DND-41 (cell line): ENCODE results near the gene VAC14.
"Not testable (repeated sequence)": the region's sequence is repeated elsewhere in the genome, so short reads cannot be mapped to it uniquely, and the experiment has no call there.

Experiments
- ATAC-seq: fragments of 200-7000 bp; cut with Tn5 transposase; 3 replicates; pipeline ENCODE4 v1.9.1; 2021; ENCODE audit warnings: low read depth; ENCODE audit not compliant: insufficient read depth
- DNase-seq: peaks from one replicate; pipeline ENCODE4 v3.0.0-alpha.2; 2020
- H2AFZ ChIP-seq: 2 replicates; pipeline ENCODE4 v1.6.0; 2012; ENCODE audit warnings: low read depth, low read length
- H3K27ac ChIP-seq: 2 replicates; pipeline ENCODE4 v1.5.1; 2012; ENCODE audit warnings: low read length, inconsistent platforms
- H3K27me3 ChIP-seq: fragments of 200-600 bp; sonication (generic); 2 replicates; pipeline ENCODE4 v1.6.0; 2012; ENCODE audit warnings: low read length, mild to moderate bottlenecking, inconsistent platforms; ENCODE audit not compliant: insufficient read depth, poor library complexity
- H3K36me3 ChIP-seq: 2 replicates; pipeline ENCODE4 v1.5.1; 2012; ENCODE audit warnings: low read length, inconsistent platforms; ENCODE audit not compliant: insufficient read depth
- H3K4me1 ChIP-seq: 2 replicates; pipeline ENCODE4 v1.5.1; 2012; ENCODE audit warnings: mild to moderate bottlenecking, low read length; ENCODE audit not compliant: insufficient read depth
- H3K4me2 ChIP-seq: 2 replicates; pipeline ENCODE4 v1.6.0; 2012; ENCODE audit warnings: mild to moderate bottlenecking, moderate library complexity, low read length, inconsistent platforms; ENCODE audit not compliant: insufficient read depth
- H3K4me3 ChIP-seq, 2 experiments: fragments of 200-600 bp in 1 of 2; shearing (Covaris generic) in 1 of 2; 2 replicates each; pipeline ENCODE4 v1.5.1; 2012 to 2016; ENCODE audit warnings: inconsistent platforms in 2 of 2, low read length in 2 of 2, mild to moderate bottlenecking in 2 of 2, low read depth in 1 of 2, moderate library complexity in 1 of 2
- H3K79me2 ChIP-seq: 2 replicates; pipeline ENCODE4 v1.6.0; 2012; ENCODE audit warnings: low read length, inconsistent platforms; ENCODE audit not compliant: insufficient read depth
- H3K9ac ChIP-seq: 2 replicates; pipeline ENCODE4 v1.6.0; 2012; ENCODE audit warnings: low read depth, mild to moderate bottlenecking, inconsistent platforms, low read length, moderate library complexity
- H3K9me3 ChIP-seq: 2 replicates; pipeline ENCODE4 v1.5.1; 2012; ENCODE audit warnings: low read length, moderate library complexity, mild to moderate bottlenecking, inconsistent platforms; ENCODE audit not compliant: insufficient read depth, severe bottlenecking
- H4K20me1 ChIP-seq: 2 replicates; pipeline ENCODE4 v1.6.0; 2012; ENCODE audit warnings: low read length; ENCODE audit not compliant: insufficient read depth
- EZH2 ChIP-seq: IDR thresholded peaks from 3 replicates; pipeline ENCODE4 v1.6.1; 2012; ENCODE audit warnings: borderline replicate concordance, low read depth, mild to moderate bottlenecking, moderate library complexity, low read length, inconsistent platforms; ENCODE audit not compliant: severe bottlenecking
- TF ChIP-seq, protein P1 (sequence below): IDR thresholded peaks from 2 replicates; pipeline ENCODE4 v1.5.1; 2012; ENCODE audit warnings: borderline replicate concordance, low read length, moderate library complexity, mild to moderate bottlenecking; ENCODE audit not compliant: poor library complexity, severe bottlenecking; ENCODE audit errors: extremely low read depth

The VAC14 gene

DNA sequence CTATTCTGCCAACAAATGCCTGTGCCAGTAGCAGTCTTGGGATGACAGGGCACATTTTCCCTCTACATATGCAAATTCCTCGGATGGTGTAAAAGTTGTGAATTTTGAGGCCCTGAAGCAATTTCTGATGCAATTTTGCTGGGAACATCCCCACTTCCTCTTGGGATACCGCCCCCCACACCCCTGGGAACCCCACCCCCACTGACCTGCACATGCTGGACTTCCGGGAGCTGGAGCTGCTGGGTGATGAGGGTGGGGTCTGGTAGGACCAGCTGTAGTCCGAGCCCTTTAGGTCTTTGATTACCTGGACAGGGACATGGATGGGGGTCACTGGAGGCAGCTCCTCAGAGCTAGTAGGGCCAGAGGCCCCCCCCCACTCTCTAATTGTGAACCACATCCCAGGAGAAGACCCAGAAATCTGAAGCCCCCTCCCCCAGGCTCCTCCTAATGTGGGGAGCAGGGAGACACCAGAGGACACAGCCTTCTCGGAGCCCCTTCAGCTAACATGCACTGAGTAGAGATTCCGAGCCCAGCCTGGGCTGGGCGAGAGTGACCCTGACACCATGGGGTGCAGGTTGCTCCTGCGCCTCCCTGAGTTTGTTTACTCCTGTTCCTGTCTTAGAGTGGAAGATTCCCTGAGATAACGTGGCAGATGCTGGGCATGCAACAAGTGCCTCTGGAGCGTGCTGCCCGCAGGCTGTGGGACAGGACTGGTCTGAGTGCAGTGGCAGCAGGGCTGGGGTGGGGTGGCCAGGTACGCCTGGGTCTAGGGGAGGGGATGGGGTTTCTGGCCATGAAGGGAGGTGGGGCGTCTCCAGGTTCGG, 124.1 kb downstream of the VAC14 start:
- Histone ChIP-seq H3K27me3 (no peaks in the 10 kb centered on the region), H3K9me3 (no peaks in the 10 kb centered on the region), H3K4me2 (no peak overlapping the region), H3K36me3 (peaks cover 53% of the 10 kb centered on the region), H3K9ac (no peak overlapping the region), H3K27ac (no peak overlapping the region), H3K4me3 (no peak overlapping the region), H3K4me1 (no peaks in the 10 kb centered on the region), H3K79me2 (no peaks in the 10 kb centered on the region), H4K20me1 (peaks cover 21% of the 10 kb centered on the region), H2AFZ (no peak overlapping the region)
- DNase-seq = no peak
- ATAC-seq = no peak
- no peak for TF ChIP-seq EZH2
- TF ChIP-seq, protein P1, sequence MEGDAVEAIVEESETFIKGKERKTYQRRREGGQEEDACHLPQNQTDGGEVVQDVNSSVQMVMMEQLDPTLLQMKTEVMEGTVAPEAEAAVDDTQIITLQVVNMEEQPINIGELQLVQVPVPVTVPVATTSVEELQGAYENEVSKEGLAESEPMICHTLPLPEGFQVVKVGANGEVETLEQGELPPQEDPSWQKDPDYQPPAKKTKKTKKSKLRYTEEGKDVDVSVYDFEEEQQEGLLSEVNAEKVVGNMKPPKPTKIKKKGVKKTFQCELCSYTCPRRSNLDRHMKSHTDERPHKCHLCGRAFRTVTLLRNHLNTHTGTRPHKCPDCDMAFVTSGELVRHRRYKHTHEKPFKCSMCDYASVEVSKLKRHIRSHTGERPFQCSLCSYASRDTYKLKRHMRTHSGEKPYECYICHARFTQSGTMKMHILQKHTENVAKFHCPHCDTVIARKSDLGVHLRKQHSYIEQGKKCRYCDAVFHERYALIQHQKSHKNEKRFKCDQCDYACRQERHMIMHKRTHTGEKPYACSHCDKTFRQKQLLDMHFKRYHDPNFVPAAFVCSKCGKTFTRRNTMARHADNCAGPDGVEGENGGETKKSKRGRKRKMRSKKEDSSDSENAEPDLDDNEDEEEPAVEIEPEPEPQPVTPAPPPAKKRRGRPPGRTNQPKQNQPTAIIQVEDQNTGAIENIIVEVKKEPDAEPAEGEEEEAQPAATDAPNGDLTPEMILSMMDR = no peak

DNA sequence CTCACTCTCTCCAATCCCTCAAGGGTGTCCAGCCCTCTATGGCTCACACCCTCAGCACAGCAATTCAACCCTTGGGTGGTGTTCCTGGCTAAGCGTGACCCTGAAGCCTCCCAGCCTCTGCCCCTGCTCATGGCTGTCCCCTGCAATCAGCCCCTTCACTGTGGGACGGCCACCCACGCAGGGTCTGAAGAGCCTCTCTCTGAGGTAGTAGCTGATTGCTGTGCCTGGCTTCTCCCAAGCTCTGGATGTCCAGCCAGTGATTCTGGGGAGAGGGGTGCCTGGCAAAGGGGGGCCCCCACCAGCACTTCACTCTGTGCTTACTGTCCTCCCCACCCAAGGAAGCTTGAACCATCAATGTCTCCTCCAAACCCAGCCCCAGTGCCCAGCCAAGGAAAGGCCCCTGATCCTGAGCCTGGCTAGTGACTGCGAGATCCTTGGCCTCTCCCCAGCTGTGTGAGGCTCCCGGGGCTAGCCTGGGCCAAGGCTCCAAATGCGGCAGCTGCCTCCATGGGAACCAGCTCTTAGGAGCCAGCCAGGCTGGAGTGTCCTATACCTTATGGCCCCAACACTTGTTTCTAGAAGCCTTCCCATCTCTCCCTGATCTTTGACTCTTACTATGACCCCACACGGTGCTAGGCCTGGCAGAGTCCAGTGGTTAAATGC, 125.0 kb downstream of the VAC14 start:
- Histone ChIP-seq H3K27me3 (no peaks in the 10 kb centered on the region), H3K4me1 (no peaks in the 10 kb centered on the region), H2AFZ (no peak overlapping the region), H4K20me1 (peaks cover 12% of the 10 kb centered on the region), H3K27ac (no peak overlapping the region), H3K4me2 (no peak overlapping the region), H3K36me3 (peaks cover 57% of the 10 kb centered on the region), H3K9me3 (no peaks in the 10 kb centered on the region), H3K79me2 (no peaks in the 10 kb centered on the region), H3K9ac (no peak overlapping the region), H3K4me3 (no peak overlapping the region)
- no peak for ATAC-seq
- no peak for DNase-seq
- no peak for TF ChIP-seq EZH2

DNA sequence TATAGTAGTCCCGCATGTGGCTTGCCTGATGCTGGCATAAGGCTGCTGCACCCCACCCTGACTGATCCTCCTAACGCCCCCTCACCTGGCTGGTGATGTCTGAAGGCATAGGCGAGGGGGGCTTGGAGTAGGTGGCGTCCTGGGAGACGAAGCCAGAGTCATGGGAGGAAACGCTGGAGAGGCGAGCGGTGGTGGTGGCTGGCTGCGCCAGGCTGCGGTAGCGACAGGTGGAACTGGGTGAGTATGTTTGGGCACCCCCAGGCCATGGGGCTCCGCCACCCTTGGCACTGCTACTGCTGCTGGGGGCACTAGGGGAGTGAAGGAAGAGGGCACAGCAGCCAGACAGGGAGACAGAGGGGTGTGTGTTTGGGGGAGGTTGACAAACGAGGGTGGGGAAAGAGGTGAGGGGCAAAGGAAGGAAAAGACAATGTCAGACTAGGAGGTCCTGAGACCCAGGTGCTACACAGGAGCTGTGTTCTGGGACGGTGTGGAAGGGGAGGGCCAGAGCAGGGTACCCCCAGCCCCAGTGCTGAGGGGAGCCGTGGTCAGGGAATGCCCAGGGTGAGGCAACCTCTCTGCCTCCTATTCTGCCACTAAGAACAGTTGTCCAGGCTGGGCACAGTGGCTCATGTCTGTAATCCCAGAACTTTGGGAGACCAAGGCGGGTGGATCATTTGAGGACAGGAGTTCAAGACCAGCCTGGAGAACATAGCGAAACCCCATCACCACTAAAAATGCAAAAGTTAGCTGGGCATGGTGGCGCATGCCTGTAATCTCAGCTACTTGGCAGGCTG, 126.5 kb downstream of the VAC14 start:
- DNase-seq = no peak
- no peaks in the 10 kb centered on the region for H3K9me3 ChIP-seq
- ATAC-seq = no peak
- TF ChIP-seq, protein P1 = no peak
- TF ChIP-seq EZH2 = no peak
- no peak overlapping the region for H3K4me2 ChIP-seq
- no peak overlapping the region for H3K4me3 ChIP-seq
- H4K20me1 ChIP-seq = peaks cover 3% of the 10 kb centered on the region; the same call in 1 of the 2 replicates
- H3K4me1 ChIP-seq = no peaks in the 10 kb centered on the region
- H3K9ac ChIP-seq = no peak overlapping the region
- H2AFZ ChIP-seq = no peak overlapping the region
- H3K36me3 ChIP-seq = peaks cover 69% of the 10 kb centered on the region
- no peaks in the 10 kb centered on the region for H3K79me2 ChIP-seq
- H3K27me3 ChIP-seq = no peaks in the 10 kb centered on the region
- no peak overlapping the region for H3K27ac ChIP-seq

DNA sequence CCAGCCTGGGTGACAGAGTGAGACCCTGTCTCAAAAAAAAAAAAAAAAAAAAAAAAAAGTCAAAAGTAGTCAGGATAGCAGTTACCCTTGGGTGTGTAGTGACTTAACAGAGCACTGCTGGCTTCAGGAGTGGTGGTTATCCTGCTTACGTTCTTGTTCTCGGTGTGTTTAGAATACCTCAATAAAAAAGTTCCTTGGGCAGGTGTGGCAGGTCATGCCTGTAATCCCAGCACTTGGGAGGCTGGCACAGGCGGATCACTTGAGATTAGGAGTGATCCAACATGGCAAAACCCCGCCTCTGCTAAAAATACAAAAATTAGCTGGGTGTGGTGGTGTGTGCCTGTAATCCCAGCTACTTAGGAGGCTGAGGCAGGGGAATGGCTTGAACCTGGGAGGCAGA, 130.0 kb downstream of the VAC14 start:
- not testable (repeated sequence) for H3K4me3 ChIP-seq, H3K27me3 ChIP-seq, H3K79me2 ChIP-seq, ATAC-seq, H2AFZ ChIP-seq, H3K4me2 ChIP-seq, H3K9ac ChIP-seq, H3K4me1 ChIP-seq, DNase-seq, H4K20me1 ChIP-seq, H3K27ac ChIP-seq, H3K9me3 ChIP-seq
- H3K36me3 ChIP-seq = peaks cover 65% of the 10 kb centered on the region
